Sigmoid colon (tissue), 7 donors: ENCODE data around the gene KRT82. TPM values are rescaled to one million over a fixed set of nuclear protein-coding genes. Genes with fewer than 3 reads are reported as not detected.

Experiments
- DNase-seq: peaks from one replicate; pipeline ENCODE4 v3.0.0-alpha.2; 2019
- H3K27ac ChIP-seq, 4 donors: fragments of 200-600 bp; sonication (generic); one replicate each; pipeline ENCODE4 v1.5.1; 2016 to 2019; ENCODE audit warnings: mild to moderate bottlenecking in 1 of 4
- H3K27me3 ChIP-seq, 3 donors: fragments of 200-600 bp; sonication (generic); one replicate each; pipeline ENCODE4 v1.5.1; 2019; ENCODE audit warnings: mild to moderate bottlenecking in 1 of 3
- H3K36me3 ChIP-seq, 4 donors: fragments of 200-600 bp; sonication (generic); one replicate each; pipeline ENCODE4 v1.5.1; 2016 to 2019
- H3K4me1 ChIP-seq, 4 donors: fragments of 200-600 bp; sonication (generic); one replicate each; pipeline ENCODE4 v1.5.1; 2017 to 2019
- H3K4me3 ChIP-seq, 4 donors: fragments of 200-600 bp; sonication (generic); one replicate each; pipeline ENCODE4 v1.5.1; 2017 to 2019; ENCODE audit warnings: mild to moderate bottlenecking in 2 of 4, moderate library complexity in 1 of 4
- H3K9me3 ChIP-seq, 4 donors: fragments of 200-600 bp in 3 of 4; sonication (generic) in 3 of 4; one replicate each; pipeline versions ENCODE4 v1.5.1 to v1.6.1; 2013 to 2019
- CTCF ChIP-seq, 4 experiments: fragments of 450-650 bp in 3 of 4; fragments of 200-600 bp in 1 of 4; IDR thresholded peaks; one replicate each; pipeline ENCODE4 v1.5.1; 2016 to 2019; ENCODE audit warnings: antibody characterized with exemption in 4 of 4, mild to moderate bottlenecking in 3 of 4, moderate library complexity in 2 of 4
- EP300 ChIP-seq, 4 donors: sonication (generic); formaldehyde crosslinking; IDR thresholded peaks; one replicate each; pipeline ENCODE4 v1.6.1; 2017; ENCODE audit warnings: antibody characterized with exemption in 4 of 4
- POLR2A ChIP-seq, 2 donors: fragments of 450-650 bp; IDR thresholded peaks; one replicate each; pipeline ENCODE4 v1.6.1; 2016; ENCODE audit warnings: antibody characterized with exemption in 2 of 2, mild to moderate bottlenecking in 2 of 2, moderate library complexity in 2 of 2
- POLR2AphosphoS5 ChIP-seq, 4 donors: sonication (generic); formaldehyde crosslinking; IDR thresholded peaks; one replicate each; pipeline ENCODE4 v1.6.1; 2017; ENCODE audit warnings: antibody characterized with exemption in 4 of 4
- WGBS, 2 donors: extraction: QIAGEN DNeasy Blood & Tissue Kit; methylation state at CpG; one replicate each; pipeline ENCODE4 v1.1.7; 2013; 5-methylcytosine and 5-hydroxymethylcytosine counted together
- intact Hi-C: fragments of 100-400 bp; cut with DNase I; formaldehyde crosslinking; loops from one replicate; pipeline ENCODE4 v1.15.1; 2023
- polyA plus RNA-seq, 3 donors: library from polyadenylated mRNA; stranded (reverse); fragments of 200-250 nt; gene quantifications; one replicate each; pipeline ENCODE4 v1.2.3, GENCODE V29; 2013
- total RNA-seq, 4 donors: library from RNA; depleted of rRNA; stranded (reverse); fragments of >200 nt; gene quantifications; one replicate each; pipeline ENCODE4 v1.1.0, GENCODE V29; 2016
- donor health status: healthy with polysubstance abuse.
- donor health status: Bipolar disorder and iron deficiency.
- donor health status: healthy.

Gene KRT82
- total and polyA plus RNA-seq, 7 donors = 0.03 TPM; not detected in 6

- peaks cover 0 to 10% (median 3%) of the 10 kb centered on the region in 4 donors for H3K4me1 ChIP-seq
- no peak for DNase-seq
- H3K27me3 ChIP-seq = no peaks in the 10 kb centered on the region
- H3K27ac ChIP-seq = no peak overlapping the region
- no peaks in the 10 kb centered on the region for H3K9me3 ChIP-seq
- H3K36me3 ChIP-seq = no peaks in the 10 kb centered on the region
- 81 to 89% methylated on average over 6 of the region's 6 CpGs for WGBS, 2 donors
- no peak overlapping the region for H3K4me3 ChIP-seq
- no peak for TF ChIP-seq POLR2A (IDR thresholded peaks at IDR 0.05)
- no peak for TF ChIP-seq CTCF (IDR thresholded peaks at IDR 0.05)
- TF ChIP-seq POLR2AphosphoS5 (IDR thresholded peaks at IDR 0.05) = no peak
- no peak for TF ChIP-seq EP300 (IDR thresholded peaks at IDR 0.05)
- intact Hi-C loops = no loop called here
These were observed 40.4 kb upstream of the KRT82 start for GRCh38 chr12:52446367-52447045.

- TF ChIP-seq CTCF (IDR thresholded peaks at IDR 0.05) (no peak), POLR2AphosphoS5 (IDR thresholded peaks at IDR 0.05) (no peak), EP300 (IDR thresholded peaks at IDR 0.05) (no peak), POLR2A (IDR thresholded peaks at IDR 0.05) (no peak)
- intact Hi-C loops = no loop called here
These were observed 39.7 kb upstream of the KRT82 start for GRCh38 chr12:52445876-52446275.

GRCh38 chr12:52444647-52445595 lies 38.8 kb upstream of the KRT82 start:
- Histone ChIP-seq H3K9me3 (no peaks in the 10 kb centered on the region), H3K4me3 (no peak overlapping the region), H3K36me3 (no peaks in the 10 kb centered on the region), H3K27me3 (no peaks in the 10 kb centered on the region), H3K27ac (no peak overlapping the region), H3K4me1 (peaks cover 0 to 24% (median 8%) of the 10 kb centered on the region in 4 donors)
- TF ChIP-seq EP300 (IDR thresholded peaks at IDR 0.05) (no peak), CTCF (IDR thresholded peaks at IDR 0.05) (no peak), POLR2A (IDR thresholded peaks at IDR 0.05) (no peak), POLR2AphosphoS5 (IDR thresholded peaks at IDR 0.05) (no peak)
- intact Hi-C loops = no loop called here
- WGBS, 2 donors = 49 to 71% methylated on average over 10 of the region's 10 CpGs
- no peak for DNase-seq

More at GRCh38 chr12:52445876-52446275, 39.7 kb upstream of the KRT82 start:
- WGBS, 2 donors = 65 to 73% methylated on average over 3 of the region's 3 CpGs
- H3K27me3 ChIP-seq = no peaks in the 10 kb centered on the region
- H3K36me3 ChIP-seq = no peaks in the 10 kb centered on the region
- H3K4me1 ChIP-seq = peaks cover 0 to 17% (median 6%) of the 10 kb centered on the region in 4 donors
- no peak overlapping the region for H3K27ac ChIP-seq
- no peaks in the 10 kb centered on the region for H3K9me3 ChIP-seq
- H3K4me3 ChIP-seq = no peak overlapping the region
- no peak for DNase-seq

- TF ChIP-seq POLR2AphosphoS5 (IDR thresholded peaks at IDR 0.05) (no peak), POLR2A (IDR thresholded peaks at IDR 0.05) (no peak), EP300 (IDR thresholded peaks at IDR 0.05) (no peak), CTCF (IDR thresholded peaks at IDR 0.05) (no peak)
- 93 to 94% methylated on average over 3 of the region's 3 CpGs for WGBS, 2 donors
These were observed 37.8 kb upstream of the KRT82 start for GRCh38 chr12:52443966-52444365.

More at GRCh38 chr12:52443966-52444365, 37.8 kb upstream of the KRT82 start:
- DNase-seq = no peak
- Histone ChIP-seq H3K27ac (no peak overlapping the region), H3K4me1 (peaks cover 0 to 24% (median 8%) of the 10 kb centered on the region in 4 donors), H3K36me3 (no peaks in the 10 kb centered on the region), H3K4me3 (no peak overlapping the region), H3K27me3 (no peaks in the 10 kb centered on the region), H3K9me3 (no peaks in the 10 kb centered on the region)
- intact Hi-C loops = no loop called here
